HL-60/S4 treated with phorbol 12-myristate 13-acetate at 8.2 ng/mL for 4 days and 3 days (cell line): ENCODE measurements around the gene RERE.

Experiments
- in situ Hi-C: fragments of 300-500 bp; cut with MboI; formaldehyde crosslinking; loops from 2 replicates; pipeline ENCODE4 v1.15.0; 2022; ENCODE audit warnings: low sequenced_read_pairs

The RERE gene

DNA sequence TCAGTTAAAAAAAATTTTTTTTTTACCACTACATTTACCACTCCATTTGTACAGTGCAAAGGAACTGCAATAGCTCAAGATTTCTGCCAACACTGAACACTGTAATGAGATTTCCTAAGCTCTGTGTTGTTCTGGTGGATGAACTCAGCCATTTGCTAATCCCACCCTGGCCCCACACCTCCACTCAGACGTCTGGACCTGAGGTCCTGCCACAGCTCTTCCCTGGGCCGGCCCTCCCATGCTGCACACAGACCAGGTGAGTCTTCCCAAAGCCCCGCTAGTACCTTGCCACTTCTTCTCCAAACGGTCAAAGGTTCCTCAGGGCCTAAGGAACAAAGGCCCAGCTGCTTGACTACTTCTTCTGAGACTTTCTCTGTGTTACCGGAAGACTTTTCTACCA is 443.1 kb downstream of the RERE start:
- in situ Hi-C loops = no loop called here

DNA sequence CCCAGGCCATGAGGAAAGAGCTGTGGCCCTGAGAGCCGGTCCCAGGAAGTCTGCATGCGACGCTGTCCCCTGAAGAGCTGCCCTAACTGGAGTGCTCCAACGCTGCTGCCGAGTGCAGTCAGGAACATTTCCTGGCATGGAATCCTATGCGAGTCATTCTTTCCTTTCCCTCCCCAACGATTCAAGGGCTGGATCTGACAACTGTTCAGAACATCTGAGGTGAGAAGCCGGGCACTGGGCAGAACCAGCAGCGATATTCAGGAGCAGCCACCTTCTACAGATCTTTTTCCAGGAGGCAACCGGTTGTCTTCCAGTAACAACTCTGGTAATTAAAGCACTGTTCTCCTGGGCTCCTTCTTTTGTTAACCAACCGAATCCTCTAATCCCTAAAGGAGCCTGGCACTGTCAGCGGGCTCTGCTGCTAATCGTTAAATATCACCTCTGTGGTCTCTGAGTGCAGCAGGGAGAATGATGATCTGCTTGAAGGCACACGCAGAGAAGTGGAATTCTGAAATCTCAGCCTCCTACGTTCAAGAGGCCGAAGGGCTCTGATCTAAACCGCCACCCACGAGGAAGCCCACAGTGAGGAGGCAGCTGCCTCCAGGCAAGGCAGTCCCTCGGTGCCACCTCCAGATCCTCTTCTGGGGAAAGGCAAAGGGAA is 443.7 kb downstream of the RERE start:
- in situ Hi-C loops = no loop called here

DNA sequence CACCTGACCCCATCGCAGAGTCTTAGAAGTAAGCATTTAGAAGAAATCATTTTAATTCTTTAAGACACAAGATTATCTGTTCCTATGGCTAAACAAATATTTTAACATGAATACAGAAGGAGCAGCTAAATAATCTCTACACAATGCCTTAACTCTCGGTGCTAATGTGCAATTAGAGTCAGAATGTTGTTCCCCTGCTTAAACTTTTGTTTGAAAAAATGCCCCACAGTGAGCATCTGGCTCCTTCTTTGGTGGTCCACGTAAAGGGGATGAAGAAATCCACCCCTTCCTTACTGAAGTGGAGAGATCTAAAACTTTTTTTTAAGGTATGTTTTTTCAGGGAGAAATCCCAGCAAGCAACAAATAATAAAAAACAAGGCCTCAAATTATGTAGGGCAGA is 444.3 kb downstream of the RERE start:
- in situ Hi-C loops = no loop called here

DNA sequence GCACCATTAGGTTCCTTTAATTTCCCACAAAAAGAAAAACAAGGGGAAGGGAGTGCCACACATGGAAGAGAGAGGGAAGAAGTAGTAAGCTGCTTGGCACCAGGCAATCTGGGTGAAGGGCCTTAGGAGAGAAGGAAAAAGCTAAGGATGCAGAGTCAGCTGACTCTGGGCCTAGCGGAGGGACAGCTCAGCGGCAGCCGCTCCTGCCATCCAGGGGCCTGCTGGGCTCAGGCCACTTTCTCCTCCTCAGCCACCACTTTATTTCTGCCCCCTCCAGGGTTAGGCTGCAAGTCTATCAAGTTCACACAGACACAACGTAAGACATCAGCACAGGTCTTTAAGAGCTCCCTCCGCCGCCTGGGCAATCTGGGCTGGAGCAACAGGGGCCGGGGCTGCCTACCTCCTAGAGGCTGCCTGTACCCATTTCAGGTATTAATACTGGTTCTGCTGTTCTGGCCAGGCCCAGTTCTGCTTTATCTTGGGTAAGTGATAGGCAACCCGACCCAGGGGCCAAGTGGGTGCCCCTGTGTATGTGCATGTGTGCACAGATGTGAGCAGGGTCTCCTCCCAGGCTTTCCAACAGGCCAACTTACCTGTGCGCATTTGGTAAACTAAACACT is 446.0 kb downstream of the RERE start:
- in situ Hi-C loops = no loop called here

DNA sequence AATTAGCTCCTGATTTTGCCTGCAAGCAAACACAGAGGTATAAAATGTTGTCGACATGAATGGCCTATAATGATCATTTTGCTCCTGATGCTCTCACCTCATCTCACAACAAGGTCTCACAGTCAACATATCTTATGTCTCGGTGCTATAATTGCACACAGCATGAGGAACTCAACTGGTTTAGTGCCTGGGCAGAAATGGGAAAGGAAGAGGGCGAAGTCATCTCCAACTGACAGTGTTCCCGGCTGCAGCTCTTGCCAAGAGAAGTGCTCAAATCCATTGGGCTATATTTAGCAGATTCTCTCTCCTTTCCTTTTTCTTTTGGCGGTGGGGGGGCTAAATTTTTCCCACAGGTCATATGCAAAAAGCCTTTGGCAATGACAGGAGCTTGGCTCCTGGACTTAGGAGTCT is 446.5 kb downstream of the RERE start:
- in situ Hi-C loops = no loop called here

DNA sequence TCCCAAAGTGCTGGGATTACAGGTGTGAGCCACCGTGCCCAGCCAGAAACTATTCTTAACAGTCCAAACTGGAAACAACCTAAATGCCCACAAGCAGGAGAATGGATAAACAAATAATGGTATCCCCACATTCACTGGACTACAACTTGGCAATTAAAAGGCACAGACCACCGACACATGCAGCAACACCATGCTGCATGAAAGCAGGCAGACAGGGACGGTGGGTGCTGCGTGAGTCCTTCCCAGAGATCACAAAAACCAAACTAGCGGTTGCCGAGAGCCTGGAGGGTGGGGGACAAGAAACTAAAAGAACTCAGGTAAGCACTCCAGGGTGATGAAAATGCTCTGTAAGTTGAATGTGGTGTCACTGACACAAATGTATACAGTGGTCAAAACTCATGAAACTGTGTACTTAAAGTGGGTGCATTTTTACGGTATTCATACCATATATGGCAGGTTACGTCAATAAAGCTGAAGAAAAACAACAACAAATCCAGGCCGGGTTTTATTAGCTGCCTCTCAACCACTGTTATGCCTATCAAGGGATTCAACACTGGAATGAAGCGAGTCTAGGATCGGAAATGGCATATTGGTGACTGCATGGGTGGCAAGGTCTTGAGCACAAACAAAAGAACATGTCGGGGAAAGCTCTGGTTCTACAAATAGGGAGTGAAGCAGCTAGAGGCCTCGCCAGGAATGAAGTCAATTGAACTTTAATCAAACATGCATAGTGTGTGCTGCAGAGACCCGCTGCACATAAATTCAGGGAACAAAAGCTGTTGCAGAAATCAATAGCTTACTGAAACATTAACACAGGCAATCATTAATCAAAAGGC is 447.2 kb downstream of the RERE start:
- in situ Hi-C loops = no loop called here

DNA sequence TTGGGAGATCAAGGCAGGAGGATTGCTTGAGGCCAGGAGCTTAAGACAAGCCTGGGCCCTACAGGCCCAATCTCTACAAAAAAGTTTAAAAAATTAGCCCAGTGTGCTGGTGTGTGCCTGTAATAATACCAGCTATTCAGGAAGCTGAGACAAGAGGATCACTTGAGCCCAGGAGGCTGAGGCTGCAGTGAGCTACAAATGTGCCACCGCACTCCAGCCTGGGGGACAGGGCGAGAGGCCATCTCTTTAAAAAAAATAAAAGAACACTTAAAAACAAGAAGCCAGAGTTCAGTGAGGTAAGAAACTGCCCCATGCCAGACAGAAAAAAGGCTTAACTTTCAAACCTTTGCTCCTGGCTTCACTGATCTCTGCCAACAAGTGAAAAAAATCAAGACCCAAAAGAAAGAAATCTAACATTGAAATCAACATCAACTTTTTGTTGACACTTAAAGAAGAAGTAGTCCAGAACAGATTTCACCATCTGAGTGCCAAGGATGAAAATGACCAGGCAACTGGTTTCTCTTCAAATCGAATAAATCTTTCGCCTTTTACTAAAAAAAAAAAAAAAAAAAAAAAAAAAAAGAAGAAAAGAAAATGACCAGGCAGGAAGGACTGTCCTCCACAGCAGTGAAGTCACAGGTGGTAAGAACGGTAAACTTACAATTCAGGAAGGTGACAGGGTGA is 448.3 kb downstream of the RERE start:
- in situ Hi-C loops = no loop called here

DNA sequence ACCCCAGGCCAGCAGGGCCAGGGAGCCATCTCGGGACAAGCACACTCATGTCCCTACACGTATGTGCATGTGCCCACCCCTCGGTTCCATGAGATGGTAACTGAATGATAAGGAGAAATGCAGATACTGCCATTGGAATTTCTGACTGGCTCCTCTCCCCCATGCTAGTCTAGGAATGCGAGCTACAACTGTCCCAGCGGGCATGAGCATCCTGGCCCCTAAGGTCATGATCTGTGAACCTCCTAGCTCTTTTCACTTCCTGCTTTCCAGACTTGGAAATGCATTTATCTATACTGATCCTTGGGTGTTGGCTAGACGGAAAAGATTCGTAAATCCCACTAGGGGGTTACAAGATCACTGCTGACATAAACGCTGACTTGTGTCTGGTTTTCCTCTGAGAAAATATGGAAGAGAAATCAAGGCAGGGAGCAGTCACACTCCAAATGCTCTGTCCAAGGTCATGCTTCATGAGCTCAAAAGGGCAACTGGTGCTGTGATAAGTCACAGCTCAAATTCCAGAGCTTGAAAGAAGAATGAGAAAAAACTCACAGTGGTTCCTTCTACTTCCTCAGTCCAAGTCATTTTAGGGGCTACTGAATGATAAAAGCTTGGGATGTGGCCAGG is 449.8 kb downstream of the RERE start:
- in situ Hi-C loops = no loop called here

DNA sequence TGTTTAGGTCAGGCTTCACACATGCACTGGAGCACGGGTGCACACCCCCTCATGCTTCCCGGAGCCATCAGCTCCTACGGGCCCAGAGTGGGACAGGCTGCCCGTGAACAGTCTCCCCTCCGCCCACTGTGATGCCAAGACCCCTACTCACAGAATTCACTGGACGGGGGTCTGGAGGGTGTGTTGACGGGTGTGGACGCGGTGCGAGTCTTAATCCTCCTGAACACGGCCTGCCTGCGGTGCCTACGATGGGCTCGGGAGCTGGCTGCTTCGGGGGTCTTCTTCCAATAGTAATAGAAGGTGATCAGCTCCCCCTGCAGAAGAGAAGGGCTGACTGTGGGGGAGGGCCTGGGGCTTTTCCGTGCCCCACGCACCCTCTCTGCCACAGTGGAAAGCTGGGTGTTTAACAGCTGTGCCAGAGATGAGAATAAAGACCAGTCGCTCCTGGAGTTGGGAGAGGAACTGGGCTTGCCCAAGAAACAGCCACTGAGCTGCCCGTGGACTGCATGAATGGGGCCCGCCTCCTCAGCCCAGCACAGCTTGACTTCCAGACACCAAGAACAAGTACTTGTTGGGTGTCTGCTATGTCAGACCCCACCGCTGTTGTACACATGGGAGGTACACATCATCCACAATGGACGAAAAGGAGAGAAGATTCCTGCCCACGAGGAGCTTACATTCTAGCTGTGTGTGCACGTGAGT is 451.6 kb downstream of the RERE start:
- in situ Hi-C loops = no loop called here

DNA sequence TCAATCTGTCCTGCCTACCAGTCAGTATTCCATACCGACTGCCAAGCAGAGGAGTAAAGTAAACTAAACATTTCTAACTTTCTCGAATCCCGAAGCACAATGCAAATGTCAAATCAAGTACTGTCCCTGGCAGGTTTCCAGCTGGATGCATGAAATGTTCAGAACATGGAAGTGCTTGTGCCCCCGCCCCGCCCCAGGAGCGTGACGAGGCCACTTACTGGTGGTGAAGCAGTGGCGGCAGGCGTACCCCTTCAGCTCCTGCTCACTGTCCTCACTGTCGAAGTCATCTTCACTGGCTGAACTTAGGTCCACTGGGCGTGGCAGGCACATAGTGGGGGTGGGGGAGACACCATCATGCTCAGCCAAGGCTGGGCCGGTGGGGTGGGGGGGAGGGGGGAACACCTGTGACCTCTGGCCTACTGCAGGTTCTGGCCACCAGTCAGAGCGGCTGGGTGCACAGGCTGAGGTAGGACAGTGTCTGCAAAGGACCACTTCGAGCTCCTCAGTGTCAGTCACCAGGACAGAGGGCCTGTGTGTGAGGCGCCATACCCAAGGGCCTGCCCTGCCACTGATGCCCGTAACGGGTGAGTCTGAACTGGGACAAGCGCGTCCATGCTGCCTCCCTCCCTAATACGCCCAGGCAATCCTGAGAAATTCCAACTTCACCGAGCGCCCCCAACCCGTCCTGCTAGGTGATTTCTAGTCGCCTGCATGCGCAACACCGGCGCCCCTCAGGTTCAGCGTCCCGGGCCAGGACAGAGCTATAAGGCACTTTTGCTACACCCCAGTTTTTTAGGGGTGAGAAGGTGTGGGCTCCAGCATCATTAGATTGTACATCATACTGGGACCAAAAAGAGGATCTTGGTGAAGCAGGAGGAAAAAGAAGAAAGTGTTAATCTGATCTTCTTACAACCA is 452.7 kb downstream of the RERE start:
- in situ Hi-C loops = no loop called here

DNA sequence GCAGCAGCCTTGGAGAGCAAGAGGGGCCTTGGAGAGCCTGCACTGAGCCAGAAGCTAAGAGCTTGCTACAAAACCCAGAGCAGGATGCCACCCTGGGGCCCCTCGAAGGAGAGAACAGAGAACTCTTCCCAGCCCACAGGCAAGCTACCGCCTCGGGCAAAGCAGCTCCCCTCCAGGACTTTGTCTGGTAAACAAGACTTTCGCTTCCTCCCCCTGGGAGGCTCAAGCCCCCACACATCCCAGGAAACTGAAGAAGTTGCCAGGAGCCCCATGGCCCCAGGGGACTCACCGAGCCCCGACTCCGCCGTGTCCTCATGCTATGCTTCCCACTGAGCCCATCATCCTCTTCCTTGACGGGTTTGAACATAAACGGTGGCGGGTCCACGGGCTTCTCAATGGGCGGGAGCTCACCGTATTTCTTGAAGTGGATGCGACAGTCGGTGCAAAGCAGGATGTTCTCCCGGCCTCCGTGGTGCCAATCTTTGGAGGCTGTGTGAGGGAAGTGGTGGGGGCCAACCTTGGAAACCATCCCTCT is 453.6 kb downstream of the RERE start:
- in situ Hi-C loops = no loop called here

DNA sequence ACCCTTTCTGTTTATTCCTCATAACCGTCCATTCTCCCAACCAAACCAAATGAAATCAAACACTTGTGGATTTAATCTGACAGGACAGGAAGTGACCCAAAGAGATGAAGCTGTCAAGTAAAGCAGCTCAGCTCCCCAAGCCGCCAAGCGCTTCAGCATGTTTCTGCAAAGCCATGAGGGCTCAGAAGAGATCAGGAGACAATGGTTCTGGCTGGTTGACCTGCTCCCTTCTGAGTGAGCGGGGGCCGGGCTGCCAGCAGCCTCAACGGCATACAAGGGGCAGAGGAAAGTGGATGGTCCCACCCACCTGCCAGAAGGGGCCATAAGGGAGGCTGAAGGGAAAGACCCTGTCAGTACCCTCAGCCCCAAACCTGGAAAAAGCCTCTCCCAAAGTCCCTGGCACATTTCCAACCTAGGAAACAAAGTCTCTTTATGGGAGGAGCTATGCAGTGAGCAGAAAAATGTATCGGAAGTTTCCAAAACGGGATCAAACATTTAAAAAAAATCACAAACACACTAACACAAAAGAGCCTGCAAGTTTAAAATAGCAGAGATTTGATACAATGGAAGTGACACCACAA is 454.2 kb downstream of the RERE start:
- in situ Hi-C loops = no loop called here

DNA sequence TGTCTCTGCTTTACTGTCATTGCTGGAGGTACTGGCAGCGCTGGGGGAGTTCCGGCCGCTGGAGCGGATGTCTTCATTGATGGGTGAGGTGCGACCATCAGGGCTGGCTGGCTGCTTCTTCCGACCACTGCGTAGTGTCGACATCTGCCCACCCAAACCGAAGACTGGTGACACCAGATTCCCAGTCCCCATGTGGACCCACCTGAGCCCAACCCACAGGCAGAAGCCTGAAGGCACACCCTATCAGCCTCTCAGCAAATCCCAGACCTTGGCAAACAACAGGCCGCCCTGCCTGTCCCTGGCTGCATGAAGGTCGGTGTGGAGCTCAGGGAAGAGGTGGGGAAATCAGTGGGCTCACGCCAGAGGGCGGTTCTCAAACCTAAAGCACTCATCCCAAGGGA is 454.7 kb downstream of the RERE start:
- in situ Hi-C loops = no loop called here

DNA sequence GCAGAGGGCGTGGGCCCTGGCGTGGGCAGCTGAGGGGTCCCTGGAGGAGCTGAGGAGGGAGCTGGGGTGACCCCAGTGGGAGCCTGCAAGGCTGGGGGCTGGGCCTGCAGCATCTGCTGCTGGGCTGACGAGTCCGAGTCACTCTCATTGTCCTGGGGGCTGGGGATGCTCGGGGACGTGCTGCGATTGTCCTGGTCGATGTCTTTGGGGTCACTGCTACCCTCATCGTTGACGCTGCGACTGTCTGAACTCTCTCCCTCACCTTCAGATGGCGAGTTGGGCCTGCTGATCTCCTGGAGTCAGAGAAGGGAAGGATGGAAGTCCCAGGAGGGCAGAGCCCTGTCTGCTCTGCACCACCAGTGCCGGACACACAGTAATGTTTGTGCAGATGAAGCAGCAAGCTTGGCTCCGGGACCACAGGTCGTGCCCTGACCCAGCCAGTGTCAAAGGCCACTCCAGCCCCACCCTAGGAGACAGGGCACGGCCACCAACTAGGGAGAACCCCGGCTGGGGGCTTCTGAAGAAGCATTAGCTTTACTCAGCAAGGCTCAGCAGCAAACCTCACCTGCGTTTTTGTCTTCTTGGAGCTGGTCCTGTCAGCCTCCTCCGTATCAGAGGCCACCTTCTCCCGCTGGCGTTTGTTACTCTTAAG is 456.1 kb downstream of the RERE start:
- in situ Hi-C loops = no loop called here

DNA sequence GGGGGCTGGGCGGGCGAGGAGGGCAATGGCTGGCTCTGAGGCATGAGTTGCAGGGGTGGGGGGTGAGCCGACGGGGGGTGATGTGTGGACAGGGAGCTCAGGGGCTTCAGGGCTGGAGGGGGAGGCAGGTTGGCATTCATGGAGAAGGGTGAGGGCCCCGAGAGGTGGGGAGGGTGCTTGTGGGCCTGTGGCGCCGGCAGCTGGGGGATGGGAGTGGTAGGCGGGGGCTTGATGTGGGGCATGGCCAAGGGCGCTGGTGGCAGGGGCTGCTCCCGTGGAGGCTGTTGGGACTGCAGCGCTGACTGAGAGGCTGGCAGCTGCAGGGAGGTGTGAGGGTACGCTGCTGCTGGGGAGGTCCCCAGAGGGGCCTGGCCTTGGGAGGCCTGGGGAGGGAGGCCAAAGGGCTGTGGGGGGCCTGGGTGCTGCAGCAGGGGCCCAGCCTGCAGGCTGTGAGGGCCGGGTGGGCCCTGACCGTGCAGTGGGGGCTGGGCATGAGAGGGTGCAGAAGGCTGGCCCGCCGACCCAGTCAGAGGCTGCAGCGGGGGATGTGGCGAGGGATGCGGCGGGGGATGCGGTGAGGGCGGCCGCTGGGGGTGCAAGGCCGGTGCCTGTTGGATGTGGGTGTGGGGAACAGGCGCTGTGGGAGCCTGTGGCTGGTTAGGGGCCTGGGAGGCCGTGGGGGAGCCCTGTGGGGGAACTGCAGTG is 456.8 kb downstream of the RERE start:
- in situ Hi-C loops = no loop called here

DNA sequence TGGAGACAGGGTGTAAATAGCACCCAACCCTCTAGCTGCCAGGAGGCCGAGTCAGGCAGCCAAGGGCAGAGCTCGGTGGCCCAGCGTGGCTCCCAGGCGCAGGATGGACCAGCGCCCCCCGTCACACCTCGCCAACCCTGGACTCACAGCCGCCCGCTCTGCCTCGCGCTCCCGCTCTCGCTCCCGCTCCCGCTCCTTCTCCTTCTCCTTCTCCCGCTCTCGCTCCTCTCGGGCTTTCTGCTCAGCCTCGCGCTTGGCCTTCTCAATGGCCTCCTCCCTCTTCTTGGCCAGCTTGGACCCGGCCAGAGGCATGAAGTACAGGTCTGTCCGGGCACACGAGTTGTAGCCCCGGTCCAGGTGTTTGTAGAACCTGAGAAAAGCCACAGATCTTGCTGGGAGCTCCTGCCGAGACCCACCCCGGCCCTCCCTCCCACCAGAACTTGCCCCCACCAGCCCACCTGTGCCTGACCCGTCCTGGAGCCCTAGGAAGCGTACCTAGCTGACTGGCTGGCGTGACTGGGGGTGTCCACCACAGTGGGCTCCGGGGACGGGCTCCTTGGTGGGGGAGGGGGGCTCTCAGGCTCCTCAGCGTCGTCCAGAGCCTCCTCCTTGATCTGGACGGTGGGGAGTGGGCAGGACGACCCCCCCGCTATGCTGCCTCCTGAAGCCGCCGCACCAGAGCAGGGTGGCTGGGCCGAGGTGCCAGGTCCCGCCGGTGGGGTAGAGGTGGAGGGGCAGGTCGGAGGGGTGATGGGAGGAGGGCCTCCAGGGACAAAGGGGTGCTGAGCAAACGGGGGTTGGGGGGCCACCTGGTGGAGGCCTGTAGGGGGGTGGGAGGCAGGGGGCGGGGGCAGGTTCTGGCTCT is 457.6 kb downstream of the RERE start:
- in situ Hi-C loops = no loop called here
